Neural progenitor cell (in vitro differentiated cells): ENCODE results near the gene ZMIZ1. TPM values are rescaled to one million over a fixed set of nuclear protein-coding genes. Genes with fewer than 3 reads are reported as not detected.

ENCODE experiments used
- DNase-seq: peaks from one replicate; pipeline ENCODE4 v3.0.0-alpha.2; 2016; ENCODE audit warnings: low spot score
- H2AFZ ChIP-seq: fragments of 200-600 bp; sonication (generic); replicated peaks from 2 replicates; pipeline ENCODE4 v1.6.1; 2016; ENCODE audit warnings: antibody characterized with exemption
- H3F3A ChIP-seq: fragments of 200-600 bp; sonication (generic); 2 replicates; pipeline ENCODE4 v1.6.1; 2016; ENCODE audit warnings: antibody characterized with exemption, low read depth
- H3K27ac ChIP-seq: fragments of 200-600 bp; sonication (generic); 2 replicates; pipeline ENCODE4 v1.5.1; 2016; ENCODE audit warnings: mild to moderate bottlenecking
- H3K27me3 ChIP-seq: fragments of 200-600 bp; sonication (generic); 2 replicates; pipeline ENCODE4 v1.6.1; 2016; ENCODE audit warnings: mild to moderate bottlenecking, moderate library complexity
- H3K36me3 ChIP-seq: fragments of 200-600 bp; sonication (generic); 2 replicates; pipeline ENCODE4 v1.5.1; 2016
- H3K4me1 ChIP-seq: fragments of 200-600 bp; sonication (generic); 2 replicates; pipeline ENCODE4 v1.6.1; 2016; ENCODE audit warnings: mixed run types
- H3K4me2 ChIP-seq: fragments of 200-600 bp; sonication (generic); 2 replicates; pipeline ENCODE4 v1.6.1; 2016
- H3K4me3 ChIP-seq: fragments of 200-600 bp; sonication (generic); 2 replicates; pipeline ENCODE4 v1.5.1; 2016
- H3K79me2 ChIP-seq: fragments of 200-600 bp; sonication (generic); 2 replicates; pipeline ENCODE4 v1.6.1; 2016; ENCODE audit warnings: low read depth
- H3K9ac ChIP-seq: fragments of 200-600 bp; sonication (generic); 2 replicates; pipeline ENCODE4 v1.6.1; 2016
- H3K9me3 ChIP-seq: fragments of 200-600 bp; sonication (generic); 2 replicates; pipeline ENCODE4 v1.5.1; 2016; ENCODE audit warnings: low read depth
- H4K20me1 ChIP-seq: fragments of 200-600 bp; sonication (generic); 2 replicates; pipeline ENCODE4 v1.6.1; 2016; ENCODE audit warnings: low read depth
- H3K27ac Mint-ChIP-seq: 3 replicates; pipeline ENCODE4 v1.8.0; 2021; ENCODE audit warnings: mixed read lengths
- H3K27me3 Mint-ChIP-seq: 2 replicates; pipeline ENCODE4 v1.8.0; 2022; ENCODE audit warnings: low read depth, mild to moderate bottlenecking, inconsistent platforms, moderate library complexity, mixed read lengths; ENCODE audit not compliant: insufficient read depth
- H3K36me3 Mint-ChIP-seq: 3 replicates; pipeline ENCODE4 v1.8.0; 2021; ENCODE audit warnings: mixed read lengths
- H3K4me1 Mint-ChIP-seq: 3 replicates; pipeline ENCODE4 v1.8.0; 2021; ENCODE audit warnings: mixed read lengths
- H3K4me3 Mint-ChIP-seq: 3 replicates; pipeline ENCODE4 v1.8.0; 2021; ENCODE audit warnings: mild to moderate bottlenecking, moderate library complexity, mixed read lengths
- H3K9me3 Mint-ChIP-seq: 3 replicates; pipeline ENCODE4 v1.8.0; 2020; ENCODE audit warnings: mixed read lengths
- EZH2 ChIP-seq: fragments of 200-600 bp; sonication (generic); IDR thresholded peaks from 2 replicates; pipeline ENCODE4 v1.6.1; 2017; ENCODE audit warnings: antibody characterized with exemption, mild to moderate bottlenecking, moderate library complexity
- EZH2phosphoT487 ChIP-seq: fragments of 200-600 bp; sonication (generic); IDR thresholded peaks from 2 replicates; pipeline ENCODE4 v1.6.1; 2017; ENCODE audit warnings: antibody characterized with exemption
- total RNA-seq: library from RNA; depleted of rRNA; stranded (reverse); fragments of >200 nt; gene quantifications from 2 replicates; pipeline ENCODE4 v1.2.3, GENCODE V29; 2015; ENCODE audit warnings: low replicate concordance
- TF ChIP-seq, protein P1 (sequence below): fragments of 200-600 bp; sonication (generic); IDR thresholded peaks from 2 replicates; pipeline ENCODE4 v1.5.1; 2017; ENCODE audit warnings: antibody characterized with exemption, mild to moderate bottlenecking

Gene ZMIZ1
- total RNA-seq, 1 donor from 2014 or later: 5.8 TPM

GRCh38 chr10:79130255-79130654 is 61.5 kb downstream of the ZMIZ1 start:
- Histone ChIP-seq H3K4me1 (peaks cover 66% of the 10 kb centered on the region), H3K4me3 (no peak overlapping the region), H3K79me2 (peaks cover 20% of the 10 kb centered on the region), H3F3A (peaks cover 35% of the 10 kb centered on the region), H3K36me3 (no peaks in the 10 kb centered on the region), H3K27ac (no peak overlapping the region), H3K27me3 (no peaks in the 10 kb centered on the region), H4K20me1 (peaks cover 100% of the 10 kb centered on the region), H3K4me2 (peak overlapping the region; percentile 74), H3K9ac (no peak overlapping the region), H3K9me3 (no peaks in the 10 kb centered on the region), H2AFZ (no peak overlapping the region)
- TF ChIP-seq EZH2 (no peak), EZH2phosphoT487 (no peak)
- TF ChIP-seq, protein P1, sequence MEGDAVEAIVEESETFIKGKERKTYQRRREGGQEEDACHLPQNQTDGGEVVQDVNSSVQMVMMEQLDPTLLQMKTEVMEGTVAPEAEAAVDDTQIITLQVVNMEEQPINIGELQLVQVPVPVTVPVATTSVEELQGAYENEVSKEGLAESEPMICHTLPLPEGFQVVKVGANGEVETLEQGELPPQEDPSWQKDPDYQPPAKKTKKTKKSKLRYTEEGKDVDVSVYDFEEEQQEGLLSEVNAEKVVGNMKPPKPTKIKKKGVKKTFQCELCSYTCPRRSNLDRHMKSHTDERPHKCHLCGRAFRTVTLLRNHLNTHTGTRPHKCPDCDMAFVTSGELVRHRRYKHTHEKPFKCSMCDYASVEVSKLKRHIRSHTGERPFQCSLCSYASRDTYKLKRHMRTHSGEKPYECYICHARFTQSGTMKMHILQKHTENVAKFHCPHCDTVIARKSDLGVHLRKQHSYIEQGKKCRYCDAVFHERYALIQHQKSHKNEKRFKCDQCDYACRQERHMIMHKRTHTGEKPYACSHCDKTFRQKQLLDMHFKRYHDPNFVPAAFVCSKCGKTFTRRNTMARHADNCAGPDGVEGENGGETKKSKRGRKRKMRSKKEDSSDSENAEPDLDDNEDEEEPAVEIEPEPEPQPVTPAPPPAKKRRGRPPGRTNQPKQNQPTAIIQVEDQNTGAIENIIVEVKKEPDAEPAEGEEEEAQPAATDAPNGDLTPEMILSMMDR: no peak
- Mint-ChIP-seq H3K4me3 (peak overlapping the region; percentile 71), H3K36me3 (peaks cover 6% of the 10 kb centered on the region), H3K27ac (peak overlapping the region; percentile 97), H3K27me3 (peaks cover 6% of the 10 kb centered on the region), H3K9me3 (no peaks in the 10 kb centered on the region), H3K4me1 (peaks cover 86% of the 10 kb centered on the region)
- DNase-seq: no peak

DNA sequence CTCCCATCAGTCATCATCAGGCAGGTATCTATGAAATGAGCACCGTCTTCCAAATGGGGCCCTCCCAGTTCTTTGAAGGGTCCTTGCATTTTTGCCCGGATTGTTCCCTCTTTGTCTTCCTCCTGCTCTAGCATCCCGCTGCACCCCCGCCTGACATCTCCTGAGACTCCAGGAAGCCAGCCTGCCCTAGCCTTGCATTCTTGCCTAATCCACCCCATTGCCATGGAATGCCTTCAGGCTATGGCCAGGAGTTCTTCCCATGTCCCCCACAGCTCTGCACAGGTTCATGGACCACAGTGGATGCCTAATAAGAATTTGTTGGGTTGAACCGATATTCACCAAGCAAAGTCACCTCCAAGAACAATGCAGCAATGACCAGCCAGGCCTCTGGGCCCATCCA is 62.1 kb downstream of the ZMIZ1 start:
- Histone ChIP-seq H4K20me1 (peaks cover 100% of the 10 kb centered on the region), H3F3A (peaks cover 35% of the 10 kb centered on the region), H3K27me3 (no peaks in the 10 kb centered on the region), H3K36me3 (no peaks in the 10 kb centered on the region), H3K4me3 (no peak overlapping the region), H2AFZ (no peak overlapping the region), H3K9ac (no peak overlapping the region), H3K79me2 (peaks cover 21% of the 10 kb centered on the region), H3K4me2 (no peak overlapping the region), H3K27ac (no peak overlapping the region), H3K9me3 (no peaks in the 10 kb centered on the region), H3K4me1 (peaks cover 70% of the 10 kb centered on the region)
- no peak for TF ChIP-seq EZH2
- TF ChIP-seq EZH2phosphoT487: no peak
- TF ChIP-seq, protein P1: no peak
- peaks cover 88% of the 10 kb centered on the region for H3K4me1 Mint-ChIP-seq
- H3K9me3 Mint-ChIP-seq: no peaks in the 10 kb centered on the region
- H3K36me3 Mint-ChIP-seq: peaks cover 6% of the 10 kb centered on the region
- DNase-seq: peak; percentile 53
- H3K4me3 Mint-ChIP-seq: peak overlapping the region; percentile 71
- H3K27ac Mint-ChIP-seq: peak overlapping the region; percentile 22
- H3K27me3 Mint-ChIP-seq: peaks cover 6% of the 10 kb centered on the region

DNA sequence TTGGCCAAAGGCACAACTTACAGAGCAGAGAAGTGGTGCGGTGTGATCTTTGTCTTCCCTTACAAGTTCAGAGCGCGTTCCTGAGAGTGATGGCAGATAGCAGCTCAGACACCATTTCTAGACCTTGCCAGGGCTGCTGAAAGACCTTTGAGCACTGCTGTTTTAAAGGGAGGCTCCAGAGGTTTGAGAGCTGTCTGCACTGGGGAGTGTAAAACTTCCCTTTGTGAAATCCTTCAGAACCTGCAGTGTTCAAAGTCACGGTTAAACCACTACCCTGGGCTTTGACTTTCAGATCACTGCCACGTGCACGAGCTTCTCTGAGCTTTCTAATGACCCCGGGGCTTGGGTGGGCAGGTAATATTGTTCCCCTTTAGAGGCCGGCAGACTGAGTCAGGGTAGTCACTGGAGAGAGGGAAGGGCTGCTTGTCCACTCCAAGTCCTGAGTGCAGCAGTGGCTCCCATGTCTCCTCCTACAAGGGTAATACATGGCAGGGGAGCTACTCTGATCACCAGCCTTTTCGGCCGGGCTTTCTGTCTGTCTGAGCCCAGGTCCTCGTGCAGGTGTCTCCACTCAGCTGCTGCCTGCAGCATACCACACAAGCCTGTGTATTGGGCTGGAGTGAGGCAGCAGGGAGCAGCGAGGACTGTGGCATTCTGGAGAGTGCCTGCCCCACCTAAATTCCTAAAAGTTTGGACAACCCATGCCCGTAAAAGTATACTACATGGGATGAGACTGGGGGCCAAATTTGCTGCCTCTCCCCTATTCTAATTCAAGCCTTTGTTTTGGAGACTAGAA is 63.3 kb downstream of the ZMIZ1 start:
- H3K27ac Mint-ChIP-seq: peak overlapping the region; percentile 57
- no peaks in the 10 kb centered on the region for H3K9me3 Mint-ChIP-seq
- H3K36me3 Mint-ChIP-seq: peaks cover 6% of the 10 kb centered on the region
- peaks cover 6% of the 10 kb centered on the region for H3K27me3 Mint-ChIP-seq
- DNase-seq: no peak
- Histone ChIP-seq H3K27me3 (no peaks in the 10 kb centered on the region), H3K4me1 (peaks cover 61% of the 10 kb centered on the region), H3K9me3 (no peaks in the 10 kb centered on the region), H3K79me2 (peaks cover 21% of the 10 kb centered on the region), H2AFZ (no peak overlapping the region), H3K4me3 (no peak overlapping the region), H3F3A (peaks cover 30% of the 10 kb centered on the region), H3K9ac (no peak overlapping the region), H3K4me2 (no peak overlapping the region), H4K20me1 (peaks cover 100% of the 10 kb centered on the region), H3K36me3 (no peaks in the 10 kb centered on the region), H3K27ac (no peak overlapping the region)
- TF ChIP-seq EZH2: no peak
- TF ChIP-seq EZH2phosphoT487: no peak
- TF ChIP-seq, protein P1: no peak
- peak overlapping the region; percentile 46 for H3K4me3 Mint-ChIP-seq
- H3K4me1 Mint-ChIP-seq: peaks cover 89% of the 10 kb centered on the region
